B cell (primary cell): ENCODE results near the gene HDC. TPM values are rescaled to one million over a fixed set of nuclear protein-coding genes. Genes with fewer than 3 reads are reported as not detected.

ENCODE experiments used
- ATAC-seq: fragments of 200-7000 bp; cut with Tn5 transposase; one replicate; pipeline ENCODE4 v1.10.0; 2021; ENCODE audit warnings: low read depth, mild to moderate bottlenecking, moderate number of reproducible peaks, moderate library complexity
- CTCF ChIA-PET: fragments of 350-600 bp; sonication (Branson Sonifier 250); formaldehyde crosslinking; loops from one replicate; lab custom pipeline; 2021; ENCODE audit warnings: antibody characterized with exemption, inconsistent platforms; lab: Charles Lee
- POLR2A ChIA-PET: fragments of 350-600 bp; sonication (Branson Sonifier 250); formaldehyde crosslinking; loops from one replicate; lab custom pipeline; 2021; ENCODE audit warnings: antibody characterized with exemption; lab: Charles Lee
- DNase-seq: peaks from one replicate; pipeline ENCODE4 v3.0.0; 2013
- H2AFZ ChIP-seq: 2 replicates; pipeline ENCODE4 v1.6.1; 2012; ENCODE audit warnings: mild to moderate bottlenecking, low read depth, low read length; ENCODE audit not compliant: insufficient read depth, poor library complexity, severe bottlenecking
- H3K27ac ChIP-seq, 2 donors: 1 replicate in 1 of 2; 2 replicates in 1 of 2; pipeline ENCODE4 v1.5.1; 2012 to 2013; ENCODE audit warnings: low read length in 2 of 2, mild to moderate bottlenecking in 2 of 2, moderate library complexity in 1 of 2
- H3K27me3 ChIP-seq, 4 experiments: fragments of 200-600 bp in 1 of 4; sonication (generic) in 1 of 4; replicated peaks in 1 of 4; 1 replicate in 2 of 4; 2 replicates in 2 of 4; pipeline versions ENCODE4 v1.6.1 to v1.7.0; 2013 to 2016; ENCODE audit warnings: low read length in 3 of 4, mild to moderate bottlenecking in 2 of 4, mixed read lengths in 1 of 4, moderate library complexity in 1 of 4; ENCODE audit not compliant: insufficient read depth in 4 of 4, control insufficient read depth in 3 of 4; ENCODE audit errors: control extremely low read depth in 1 of 4
- H3K36me3 ChIP-seq, 2 experiments: replicated peaks in 1 of 2; 1 replicate in 1 of 2; 2 replicates in 1 of 2; pipeline versions ENCODE4 v1.6.1 to v1.7.1; 2013; ENCODE audit warnings: low read length in 1 of 2; ENCODE audit not compliant: insufficient read depth in 2 of 2, control insufficient read depth in 1 of 2; ENCODE audit errors: control extremely low read depth in 1 of 2, extremely low read depth in 1 of 2
- H3K4me1 ChIP-seq, 2 donors: fragments of 200-600 bp in 1 of 2; sonication (generic) in 1 of 2; 1 replicate in 1 of 2; 2 replicates in 1 of 2; pipeline versions ENCODE4 v1.5.1 to v1.6.1; 2013 to 2017; ENCODE audit warnings: low read length in 2 of 2; ENCODE audit not compliant: control insufficient read depth in 2 of 2, insufficient read depth in 2 of 2
- H3K4me2 ChIP-seq: replicated peaks from 2 replicates; pipeline ENCODE3; 2012; ENCODE audit warnings: mild to moderate bottlenecking, low read depth, low read length; ENCODE audit not compliant: poor library complexity, severe bottlenecking
- H3K4me3 ChIP-seq, 5 experiments: fragments of 200-600 bp in 1 of 5; sonication (generic) in 1 of 5; 1 replicate in 3 of 5; 2 replicates in 2 of 5; pipeline versions ENCODE4 v1.5.1 to v1.7.0; 2011 to 2016; ENCODE audit warnings: low read length in 4 of 5, mild to moderate bottlenecking in 4 of 5, low read depth in 2 of 5, control low read depth in 1 of 5, moderate library complexity in 1 of 5; ENCODE audit not compliant: insufficient read depth in 1 of 5; ENCODE audit errors: control extremely low read depth in 1 of 5, extremely low read depth in 1 of 5
- H3K79me2 ChIP-seq: fragments of 200-600 bp; sonication (generic); one replicate; pipeline ENCODE4 v1.6.0; 2016; ENCODE audit warnings: low read length; ENCODE audit not compliant: control insufficient read depth, insufficient read depth
- H3K9ac ChIP-seq: fragments of 200-600 bp; sonication (generic); 2 replicates; pipeline ENCODE4 v1.6.1; 2017; ENCODE audit warnings: mild to moderate bottlenecking, low read length, moderate library complexity
- H3K9me3 ChIP-seq, 3 donors: one replicate each; pipeline versions ENCODE4 v1.6.1 to v1.7.1; 2013; ENCODE audit warnings: low read length in 2 of 3; ENCODE audit not compliant: control insufficient read depth in 2 of 3, insufficient read depth in 1 of 3; ENCODE audit errors: control extremely low read depth in 1 of 3
- H4K20me1 ChIP-seq: 2 replicates; pipeline ENCODE4 v1.6.0; 2012; ENCODE audit warnings: mild to moderate bottlenecking, low read length; ENCODE audit not compliant: insufficient read depth, control insufficient read depth, poor library complexity, severe bottlenecking
- H3K27ac Mint-ChIP-seq: one replicate; pipeline ENCODE4 v1.8.0; 2021; ENCODE audit warnings: mixed read lengths
- H3K27me3 Mint-ChIP-seq: one replicate; pipeline ENCODE4 v1.8.0; 2021; ENCODE audit warnings: mixed read lengths
- H3K4me1 Mint-ChIP-seq: one replicate; pipeline ENCODE4 v1.8.0; 2021; ENCODE audit warnings: mixed read lengths
- H3K4me3 Mint-ChIP-seq: one replicate; pipeline ENCODE4 v1.8.0; 2021; ENCODE audit warnings: mixed read lengths
- H3K9me3 Mint-ChIP-seq: one replicate; pipeline ENCODE4 v1.8.0; 2022; ENCODE audit warnings: mixed read lengths; ENCODE audit not compliant: insufficient read depth
- EZH2 ChIP-seq: IDR thresholded peaks from 2 replicates; pipeline ENCODE4 v1.6.1; 2012; ENCODE audit warnings: borderline replicate concordance, low read depth, mild to moderate bottlenecking, moderate library complexity, low read length; ENCODE audit not compliant: insufficient read depth, poor library complexity, severe bottlenecking
- WGBS: methylation state at CpG from one replicate; pipeline ENCODE4 v1.1.5; 2013; ENCODE audit warnings: missing lambda C conversion rate; ENCODE audit not compliant: insufficient coverage; 5-methylcytosine and 5-hydroxymethylcytosine counted together
- intact Hi-C: fragments of 100-400 bp; cut with micrococcal nuclease; formaldehyde crosslinking; loops from one replicate; pipeline ENCODE4 v1.10.0; 2022
- polyA minus RNA-seq: library from RNA; depleted of rRNA, polyadenylated mRNA; stranded (reverse); fragments of >200 nt; gene quantifications from 2 replicates; pipeline ENCODE4 v1.2.3, GENCODE V29; 2012
- polyA plus RNA-seq: library from polyadenylated mRNA; depleted of rRNA; stranded (reverse); fragments of >200 nt; gene quantifications from 2 replicates; pipeline ENCODE4 v1.2.3, GENCODE V29; 2012
- total RNA-seq, 2 donors: library from RNA; stranded (reverse); fragments of 120-200 nt in 1 of 2; gene quantifications; 1 replicate in 1 of 2; 2 replicates in 1 of 2; pipeline versions ENCODE4 v1.2.3 to v1.2.4, GENCODE V29; 2013 to 2022
- TF ChIP-seq, protein P1 (sequence below): fragments of 200-600 bp; IDR thresholded peaks from one replicate; pipeline ENCODE4 v1.8.0; 2022; ENCODE audit warnings: antibody characterized with exemption, mild to moderate bottlenecking

HDC gene, protein sequence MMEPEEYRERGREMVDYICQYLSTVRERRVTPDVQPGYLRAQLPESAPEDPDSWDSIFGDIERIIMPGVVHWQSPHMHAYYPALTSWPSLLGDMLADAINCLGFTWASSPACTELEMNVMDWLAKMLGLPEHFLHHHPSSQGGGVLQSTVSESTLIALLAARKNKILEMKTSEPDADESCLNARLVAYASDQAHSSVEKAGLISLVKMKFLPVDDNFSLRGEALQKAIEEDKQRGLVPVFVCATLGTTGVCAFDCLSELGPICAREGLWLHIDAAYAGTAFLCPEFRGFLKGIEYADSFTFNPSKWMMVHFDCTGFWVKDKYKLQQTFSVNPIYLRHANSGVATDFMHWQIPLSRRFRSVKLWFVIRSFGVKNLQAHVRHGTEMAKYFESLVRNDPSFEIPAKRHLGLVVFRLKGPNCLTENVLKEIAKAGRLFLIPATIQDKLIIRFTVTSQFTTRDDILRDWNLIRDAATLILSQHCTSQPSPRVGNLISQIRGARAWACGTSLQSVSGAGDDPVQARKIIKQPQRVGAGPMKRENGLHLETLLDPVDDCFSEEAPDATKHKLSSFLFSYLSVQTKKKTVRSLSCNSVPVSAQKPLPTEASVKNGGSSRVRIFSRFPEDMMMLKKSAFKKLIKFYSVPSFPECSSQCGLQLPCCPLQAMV
- total RNA-seq: not detected in 2 replicates
- total RNA-seq (2013): 0.23 TPM
- 0.52 and 0.88 TPM in 2 replicates for polyA plus RNA-seq
- polyA minus RNA-seq: 1.9 TPM in 1 of 2 replicates, not detected in the other

DNA sequence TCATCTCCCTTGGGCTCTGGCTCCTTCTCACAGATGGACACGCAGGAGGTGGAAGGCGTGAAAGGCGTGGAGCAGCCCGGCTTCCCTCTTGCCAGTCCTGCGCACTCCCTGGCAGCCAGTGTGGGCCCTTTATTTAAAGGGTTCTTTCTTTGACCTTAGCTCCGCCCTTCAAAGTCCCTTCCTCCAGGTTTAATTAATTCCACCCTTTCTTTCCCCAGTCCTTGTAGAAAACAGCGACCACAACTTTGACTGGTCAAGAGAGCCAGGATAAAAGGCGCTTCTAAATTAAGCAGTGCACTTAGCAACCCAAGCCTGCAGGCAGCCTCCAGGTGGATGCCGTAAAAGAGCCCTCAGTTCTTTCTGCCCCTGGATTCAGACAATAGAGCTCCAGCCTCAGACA is at the start of gene HDC:
Gene HDC (minus strand): TSS at position 107 of the 400 bp plus-strand sequence. CDS start 103 bp downstream, at position 4.
- CTCF ChIA-PET: no interaction called here
- peaks cover 6% of the 10 kb centered on the region for H3K4me1 Mint-ChIP-seq

More for the DNA sequence above, at the start of gene HDC:
- H2AFZ ChIP-seq: no peak within 1 kb of the TSS
- TF ChIP-seq, protein P1, sequence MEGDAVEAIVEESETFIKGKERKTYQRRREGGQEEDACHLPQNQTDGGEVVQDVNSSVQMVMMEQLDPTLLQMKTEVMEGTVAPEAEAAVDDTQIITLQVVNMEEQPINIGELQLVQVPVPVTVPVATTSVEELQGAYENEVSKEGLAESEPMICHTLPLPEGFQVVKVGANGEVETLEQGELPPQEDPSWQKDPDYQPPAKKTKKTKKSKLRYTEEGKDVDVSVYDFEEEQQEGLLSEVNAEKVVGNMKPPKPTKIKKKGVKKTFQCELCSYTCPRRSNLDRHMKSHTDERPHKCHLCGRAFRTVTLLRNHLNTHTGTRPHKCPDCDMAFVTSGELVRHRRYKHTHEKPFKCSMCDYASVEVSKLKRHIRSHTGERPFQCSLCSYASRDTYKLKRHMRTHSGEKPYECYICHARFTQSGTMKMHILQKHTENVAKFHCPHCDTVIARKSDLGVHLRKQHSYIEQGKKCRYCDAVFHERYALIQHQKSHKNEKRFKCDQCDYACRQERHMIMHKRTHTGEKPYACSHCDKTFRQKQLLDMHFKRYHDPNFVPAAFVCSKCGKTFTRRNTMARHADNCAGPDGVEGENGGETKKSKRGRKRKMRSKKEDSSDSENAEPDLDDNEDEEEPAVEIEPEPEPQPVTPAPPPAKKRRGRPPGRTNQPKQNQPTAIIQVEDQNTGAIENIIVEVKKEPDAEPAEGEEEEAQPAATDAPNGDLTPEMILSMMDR: no peak
- no peak for TF ChIP-seq EZH2
- no peak within 1 kb of the TSS for H3K9ac ChIP-seq
- H4K20me1 ChIP-seq: no peaks in the 10 kb centered on the region
- Mint-ChIP-seq H3K4me3 (no peak within 1 kb of the TSS), H3K9me3 (no peaks in the 10 kb centered on the region), H3K27ac (no peak within 1 kb of the TSS), H3K27me3 (peaks cover 14% of the 10 kb centered on the region)
- H3K27ac ChIP-seq: no peak within 1 kb of the TSS
- no peaks in the 10 kb centered on the region for H3K36me3 ChIP-seq
- no peak within 1 kb of the TSS for H3K4me2 ChIP-seq
- intact Hi-C loops: no loop called here
- H3K4me3 ChIP-seq: no peak within 1 kb of the TSS
- POLR2A ChIA-PET: no interaction called here
- H3K79me2 ChIP-seq: no peaks in the 10 kb centered on the region
- no peaks in the 10 kb centered on the region for H3K27me3 ChIP-seq
- no peak for DNase-seq
- no peak for ATAC-seq
- peaks cover 0 to 2% (median 0%) of the 10 kb centered on the region in 3 donors for H3K9me3 ChIP-seq
- H3K4me1 ChIP-seq: peaks cover 0 to 6% of the 10 kb centered on the region in 2 donors
- WGBS: 95% methylated on average over 9 of the region's 9 CpGs
